Smooth muscle cell (in vitro differentiated cells): ENCODE data around the gene CRYZ. TPM values are rescaled to one million over a fixed set of nuclear protein-coding genes. Genes with fewer than 3 reads are reported as not detected.

ENCODE experiments used
- DNase-seq: peaks from one replicate; lab custom pipeline; 2025; ENCODE audit not compliant: unreplicated experiment; lab: John Stamatoyannopoulos, UW
- H2AFZ ChIP-seq: fragments of 200-600 bp; sonication (generic); 2 replicates; pipeline ENCODE4 v1.6.0; 2016; ENCODE audit warnings: antibody characterized with exemption, low read depth, mild to moderate bottlenecking
- H3F3A ChIP-seq: fragments of 200-600 bp; sonication (generic); 2 replicates; pipeline ENCODE4 v1.6.0; 2017; ENCODE audit warnings: antibody characterized with exemption, low read depth
- H3K27ac ChIP-seq: fragments of 200-600 bp; sonication (generic); 2 replicates; pipeline ENCODE4 v1.5.1; 2016; ENCODE audit warnings: low read depth, mild to moderate bottlenecking
- H3K27me3 ChIP-seq: fragments of 200-600 bp; sonication (generic); 2 replicates; pipeline ENCODE4 v1.6.1; 2016; ENCODE audit warnings: low read depth, mild to moderate bottlenecking
- H3K36me3 ChIP-seq: fragments of 200-600 bp; sonication (generic); 2 replicates; pipeline ENCODE4 v1.5.1; 2016; ENCODE audit warnings: low read depth
- H3K4me1 ChIP-seq: fragments of 200-600 bp; sonication (generic); 2 replicates; pipeline ENCODE4 v1.5.1; 2016; ENCODE audit warnings: low read depth
- H3K4me2 ChIP-seq: fragments of 200-600 bp; sonication (generic); 2 replicates; pipeline ENCODE4 v1.6.0; 2016; ENCODE audit warnings: mild to moderate bottlenecking
- H3K4me3 ChIP-seq: fragments of 200-600 bp; sonication (generic); 2 replicates; pipeline ENCODE4 v1.5.1; 2016; ENCODE audit warnings: mild to moderate bottlenecking
- H3K79me2 ChIP-seq: fragments of 200-600 bp; sonication (generic); 2 replicates; pipeline ENCODE4 v1.6.0; 2016; ENCODE audit warnings: low read depth, mild to moderate bottlenecking
- H3K9ac ChIP-seq: fragments of 200-600 bp; sonication (generic); 2 replicates; pipeline ENCODE4 v1.6.0; 2016; ENCODE audit warnings: low read depth
- H3K9me3 ChIP-seq: fragments of 200-600 bp; sonication (generic); replicated peaks from 2 replicates; pipeline ENCODE4 v1.5.1; 2016; ENCODE audit warnings: low read depth
- H4K20me1 ChIP-seq: fragments of 200-600 bp; sonication (generic); 2 replicates; pipeline ENCODE4 v1.6.0; 2016; ENCODE audit warnings: low read depth
- CTCF ChIP-seq: fragments of 200-600 bp; sonication (generic); IDR thresholded peaks from 2 replicates; pipeline ENCODE4 v1.5.1; 2017; ENCODE audit warnings: borderline replicate concordance, mild to moderate bottlenecking, antibody characterized with exemption; ENCODE audit not compliant: insufficient read depth, poor library complexity, severe bottlenecking
- WGBS: methylation state at CpG from one replicate; pipeline ENCODE4 v1.1.7; 2016; ENCODE audit warnings: low lambda C conversion rate; 5-methylcytosine and 5-hydroxymethylcytosine counted together
- polyA plus RNA-seq: library from polyadenylated mRNA; unstranded; fragments of >200 nt; fragmentation: Nextera tagmentation; extraction: Ambion mirVana; gene quantifications from 2 replicates; pipeline ENCODE4 v1.2.1, GENCODE V29; 2016
- total RNA-seq: library from RNA; depleted of rRNA; stranded (reverse); fragments of >200 nt; gene quantifications from 2 replicates; pipeline ENCODE4 v1.2.3, GENCODE V29; 2014

The CRYZ gene
- total and polyA plus RNA-seq, 2 experiments from 2014 or later = not detected

GRCh38 chr1:74713849-74714248 is 19.0 kb downstream of the CRYZ start:
- H3K36me3 ChIP-seq = no peaks in the 10 kb centered on the region
- H4K20me1 ChIP-seq = no peaks in the 10 kb centered on the region
- H3K9me3 ChIP-seq = no peaks in the 10 kb centered on the region
- H3K4me2 ChIP-seq = peak overlapping the region; percentile 42
- no peaks in the 10 kb centered on the region for H3K79me2 ChIP-seq
- TF ChIP-seq CTCF = no peak
- H3F3A ChIP-seq = peaks cover 16% of the 10 kb centered on the region
- WGBS = 13% methylated on average over 3 of the region's 3 CpGs
- peak overlapping the region; percentile 63 for H2AFZ ChIP-seq
- DNase-seq = no peak
- H3K27ac ChIP-seq = no peak overlapping the region
- H3K4me3 ChIP-seq = no peak overlapping the region
- H3K9ac ChIP-seq = no peak overlapping the region
- H3K4me1 ChIP-seq = peaks cover 14% of the 10 kb centered on the region
- no peaks in the 10 kb centered on the region for H3K27me3 ChIP-seq

DNA sequence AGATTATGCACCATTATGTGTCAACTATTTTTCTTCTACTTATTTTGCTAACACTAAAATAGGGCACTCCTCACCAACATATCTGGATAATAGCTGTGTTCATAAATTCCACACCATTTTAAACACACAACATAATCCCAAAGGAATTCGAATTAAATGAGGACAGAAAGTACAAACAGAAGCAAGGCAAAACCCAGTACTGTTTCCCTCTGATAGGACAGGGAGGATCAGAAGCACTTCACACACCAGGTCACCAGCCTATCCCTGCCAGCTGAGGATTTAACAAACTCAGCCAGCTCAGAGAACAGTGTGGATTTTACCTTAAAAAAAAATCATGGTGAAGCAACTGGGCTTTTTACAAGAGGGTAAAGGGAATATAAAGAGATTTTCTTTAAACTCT is 20.0 kb downstream of the CRYZ start:
- H3K36me3 ChIP-seq = no peaks in the 10 kb centered on the region
- peak overlapping the region; percentile 63 for H2AFZ ChIP-seq
- no peak overlapping the region for H3K27ac ChIP-seq
- H3F3A ChIP-seq = peaks cover 16% of the 10 kb centered on the region
- peaks cover 14% of the 10 kb centered on the region for H3K4me1 ChIP-seq
- no peaks in the 10 kb centered on the region for H4K20me1 ChIP-seq
- no peak for DNase-seq
- WGBS = 8% methylated on average over 1 of the region's 1 CpG
- no peaks in the 10 kb centered on the region for H3K27me3 ChIP-seq
- peak overlapping the region; percentile 42 for H3K4me2 ChIP-seq
- no peak for TF ChIP-seq CTCF
- H3K4me3 ChIP-seq = no peak overlapping the region
- no peak overlapping the region for H3K9ac ChIP-seq
- H3K9me3 ChIP-seq = no peaks in the 10 kb centered on the region
- no peaks in the 10 kb centered on the region for H3K79me2 ChIP-seq

- Histone ChIP-seq H3K79me2 (no peaks in the 10 kb centered on the region), H3K27me3 (no peaks in the 10 kb centered on the region), H3F3A (no peaks in the 10 kb centered on the region), H3K9ac (no peak overlapping the region), H3K36me3 (no peaks in the 10 kb centered on the region), H2AFZ (no peak overlapping the region), H3K4me1 (no peaks in the 10 kb centered on the region), H3K9me3 (no peaks in the 10 kb centered on the region), H3K4me3 (no peak overlapping the region), H4K20me1 (no peaks in the 10 kb centered on the region), H3K27ac (no peak overlapping the region), H3K4me2 (no peak overlapping the region)
- no peak for TF ChIP-seq CTCF
- 90% methylated on average over 6 of the region's 6 CpGs for WGBS
- no peak for DNase-seq
Observed at GRCh38 chr1:74703386-74704182, 29.3 kb downstream of the CRYZ start.

DNA sequence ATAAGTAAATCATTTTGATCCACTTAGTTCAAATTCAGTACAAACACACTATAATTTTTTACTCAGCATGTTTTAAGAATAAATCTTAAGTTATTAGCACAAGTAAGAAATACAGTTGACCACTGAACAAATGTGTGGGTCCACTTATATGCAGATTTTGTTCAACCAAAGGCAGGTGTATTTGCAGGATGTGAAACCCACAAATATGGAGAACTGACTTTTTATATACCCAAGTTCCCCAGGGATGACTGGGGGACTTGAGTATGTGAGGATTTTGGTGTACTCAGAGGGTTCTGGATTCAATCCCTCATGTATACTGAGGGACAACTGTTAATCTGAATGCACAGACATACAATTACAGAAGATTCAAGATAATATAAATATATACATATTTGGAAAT is 33.5 kb downstream of the CRYZ start:
- no peak overlapping the region for H3K4me2 ChIP-seq
- TF ChIP-seq CTCF = no peak
- no peaks in the 10 kb centered on the region for H3F3A ChIP-seq
- DNase-seq = no peak
- no peak overlapping the region for H3K27ac ChIP-seq
- H3K79me2 ChIP-seq = no peaks in the 10 kb centered on the region
- no peaks in the 10 kb centered on the region for H4K20me1 ChIP-seq
- no peaks in the 10 kb centered on the region for H3K4me1 ChIP-seq
- no peaks in the 10 kb centered on the region for H3K9me3 ChIP-seq
- no peaks in the 10 kb centered on the region for H3K36me3 ChIP-seq
- no peak overlapping the region for H2AFZ ChIP-seq
- no peak overlapping the region for H3K9ac ChIP-seq
- H3K4me3 ChIP-seq = no peak overlapping the region
- no peaks in the 10 kb centered on the region for H3K27me3 ChIP-seq
